Retinal pigment epithelial cell (primary cell): ENCODE results near the gene EIF3B.

Source experiments
- DNase-seq: peaks from one replicate; pipeline ENCODE4 v3.0.0-alpha.2; 2010; ENCODE audit warnings: low read depth
- H3K4me3 ChIP-seq: 2 replicates; pipeline ENCODE4 v1.5.1; 2011; ENCODE audit warnings: mild to moderate bottlenecking, low read length, control low read depth, moderate library complexity
- CTCF ChIP-seq: conservative IDR thresholded peaks from 2 replicates; pipeline ENCODE4 v1.5.1; 2011; ENCODE audit warnings: low read depth, low read length, control low read depth, inconsistent platforms

EIF3B gene

GRCh38 chr7:2405601-2406345, 51.1 kb downstream of the EIF3B start:
- H3K4me3 ChIP-seq: no peak overlapping the region
- no peak for TF ChIP-seq CTCF
- no peak for DNase-seq

- no peak for DNase-seq
- TF ChIP-seq CTCF: no peak
- H3K4me3 ChIP-seq: no peak overlapping the region
These were observed 55.3 kb downstream of the EIF3B start for GRCh38 chr7:2409745-2410414.

- H3K4me3 ChIP-seq: no peak overlapping the region
- no peak for TF ChIP-seq CTCF
- DNase-seq: no peak
These were observed 56.4 kb downstream of the EIF3B start for GRCh38 chr7:2411049-2411448.

- no peak overlapping the region for H3K4me3 ChIP-seq
- TF ChIP-seq CTCF: no peak
- DNase-seq: no peak
These were observed 57.4 kb downstream of the EIF3B start for GRCh38 chr7:2411815-2412586.

- DNase-seq: no peak
- no peak for TF ChIP-seq CTCF
- no peak overlapping the region for H3K4me3 ChIP-seq
These were observed 58.1 kb downstream of the EIF3B start for GRCh38 chr7:2412587-2413201.

- TF ChIP-seq CTCF: no peak
- DNase-seq: no peak
- H3K4me3 ChIP-seq: no peak overlapping the region
These were observed 61.4 kb downstream of the EIF3B start for GRCh38 chr7:2416063-2416462.
